Tibial artery (tissue), 4 donors: ENCODE data around the gene MSI1.

Source experiments
- DNase-seq, 2 donors: peaks; one replicate each; pipeline ENCODE4 v3.0.0-alpha.2; 2019
- H3K27ac ChIP-seq, 2 donors: fragments of 200-600 bp; sonication (generic) in 1 of 2; 1 replicate in 1 of 2; 2 replicates in 1 of 2; pipeline ENCODE4 v1.5.1; 2018 to 2019; ENCODE audit warnings: mild to moderate bottlenecking in 1 of 2
- H3K27me3 ChIP-seq, 2 donors: fragments of 200-600 bp; sonication (generic) in 1 of 2; one replicate each; pipeline versions ENCODE4 v1.5.1 to v1.6.0; 2016 to 2019
- H3K36me3 ChIP-seq, 3 donors: fragments of 200-600 bp; sonication (generic) in 2 of 3; one replicate each; pipeline ENCODE4 v1.5.1; 2016 to 2019; ENCODE audit warnings: mild to moderate bottlenecking in 2 of 3
- H3K4me1 ChIP-seq, 4 donors: fragments of 200-600 bp; sonication (generic) in 2 of 4; 1 replicate in 3 of 4; 2 replicates in 1 of 4; pipeline ENCODE4 v1.5.1; 2016 to 2019
- H3K4me3 ChIP-seq, 2 donors: fragments of 200-600 bp; sonication (generic) in 1 of 2; 1 replicate in 1 of 2; 2 replicates in 1 of 2; pipeline ENCODE4 v1.5.1; 2018 to 2019; ENCODE audit warnings: mild to moderate bottlenecking in 2 of 2
- H3K9me3 ChIP-seq, 3 donors: fragments of 200-600 bp; sonication (generic) in 1 of 3; one replicate each; pipeline ENCODE4 v1.5.1; 2016 to 2019
- CTCF ChIP-seq, 2 experiments: fragments of 200-600 bp in 1 of 2; fragments of 450-650 bp in 1 of 2; IDR thresholded peaks; one replicate each; pipeline ENCODE4 v1.5.1; 2017 to 2019; ENCODE audit warnings: antibody characterized with exemption in 2 of 2, mild to moderate bottlenecking in 1 of 2, moderate library complexity in 1 of 2
- intact Hi-C: fragments of 100-400 bp; cut with DNase I; formaldehyde crosslinking; loops from one replicate; pipeline ENCODE4 v1.15.0; 2023; ENCODE audit warnings: low total_unique reads

The MSI1 gene

DNA sequence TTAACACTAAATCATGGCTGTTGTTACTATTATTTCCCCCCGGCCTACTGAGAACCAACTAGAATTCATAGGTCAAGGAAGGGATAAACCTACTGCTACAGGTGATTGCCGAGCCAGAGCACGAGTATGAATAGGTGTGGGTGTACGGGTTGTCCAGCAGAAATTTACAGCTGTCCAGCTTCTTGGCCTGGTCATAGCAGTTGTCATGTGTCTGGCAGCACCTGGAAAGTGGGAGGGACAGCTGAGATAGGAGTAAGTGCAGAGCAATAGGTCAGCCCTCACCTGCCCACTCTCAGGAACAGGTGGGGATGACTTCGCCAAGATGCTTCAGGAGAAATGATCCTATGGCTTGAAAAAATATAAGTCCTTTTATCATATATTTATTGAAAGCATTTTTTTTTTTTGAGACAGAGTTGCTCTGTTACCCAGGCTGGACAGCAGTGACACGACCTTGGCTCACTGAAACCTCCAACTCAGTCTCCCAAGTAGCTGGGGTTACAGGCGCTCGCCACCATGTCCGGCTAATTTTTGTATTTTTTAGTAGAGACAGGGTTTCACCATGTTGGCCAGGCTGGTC is 44.0 kb downstream of the MSI1 start:
- DNase-seq = no peak
- intact Hi-C loops = no loop called here
- TF ChIP-seq CTCF (IDR thresholded peaks at IDR 0.05) = no peak
- Histone ChIP-seq H3K27me3 (peaks cover 0 to under 1% of the 10 kb centered on the region in 2 donors), H3K4me1 (peaks cover 0 to 5% (median 0%) of the 10 kb centered on the region in 4 donors), H3K27ac (no peak overlapping the region), H3K36me3 (no peaks in the 10 kb centered on the region), H3K4me3 (no peak overlapping the region), H3K9me3 (no peaks in the 10 kb centered on the region)

GRCh38 chr12:120323772-120324171 is 45.2 kb downstream of the MSI1 start:
- TF ChIP-seq CTCF (IDR thresholded peaks at IDR 0.05) = no peak
- Histone ChIP-seq H3K27ac (no peak overlapping the region), H3K27me3 (no peaks in the 10 kb centered on the region), H3K36me3 (no peaks in the 10 kb centered on the region), H3K4me1 (peaks cover 0 to 5% (median 0%) of the 10 kb centered on the region in 4 donors), H3K4me3 (no peak overlapping the region), H3K9me3 (no peaks in the 10 kb centered on the region)
- intact Hi-C loops = no loop called here
- no peak for DNase-seq

DNA sequence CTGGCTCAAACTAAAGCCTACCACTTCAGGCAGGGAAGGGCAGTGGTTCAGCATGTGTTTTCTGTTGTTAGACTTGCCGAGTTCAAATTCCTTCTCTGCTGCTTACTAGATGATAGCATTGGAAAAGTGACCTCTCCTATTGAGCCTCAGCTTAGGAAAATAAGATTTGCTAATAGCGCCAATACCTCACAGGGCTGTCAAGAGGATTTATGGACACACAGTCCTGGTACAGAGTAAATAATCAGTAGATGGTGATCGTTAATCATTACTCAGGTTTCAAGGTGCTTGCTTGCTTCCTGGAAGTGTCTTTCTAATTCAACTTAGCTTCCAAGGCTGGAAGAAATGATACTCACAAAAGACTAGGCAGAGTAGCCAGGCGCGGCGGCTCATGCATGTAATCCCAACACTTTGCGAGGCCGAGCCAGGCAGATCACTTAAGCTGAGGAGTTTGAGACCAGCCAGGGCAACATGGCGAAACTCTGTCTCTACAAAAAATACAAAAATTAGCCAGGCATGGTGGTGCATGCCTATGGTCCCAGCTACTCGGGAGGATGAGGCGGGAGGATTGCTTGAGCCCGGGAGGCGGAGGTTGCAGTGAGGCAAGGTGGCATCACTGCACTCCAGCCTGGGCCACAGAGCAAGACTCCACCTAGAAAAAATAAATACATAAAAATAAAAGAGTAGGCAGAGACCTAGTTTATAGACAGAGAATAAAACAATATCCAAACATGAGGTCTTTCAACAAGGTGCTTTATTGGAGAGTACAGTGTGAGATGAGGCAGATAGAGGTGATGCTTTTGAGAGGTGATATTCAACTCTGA is 47.4 kb downstream of the MSI1 start:
- H3K4me1 ChIP-seq = peaks cover 0 to 9% (median 4%) of the 10 kb centered on the region in 4 donors
- no peaks in the 10 kb centered on the region for H3K27me3 ChIP-seq
- DNase-seq = no peak
- TF ChIP-seq CTCF (IDR thresholded peaks at IDR 0.05) = no peak
- intact Hi-C loops = no loop called here
- H3K4me3 ChIP-seq = no peak overlapping the region
- no peaks in the 10 kb centered on the region for H3K9me3 ChIP-seq
- no peak overlapping the region for H3K27ac ChIP-seq
- H3K36me3 ChIP-seq = no peaks in the 10 kb centered on the region

DNA sequence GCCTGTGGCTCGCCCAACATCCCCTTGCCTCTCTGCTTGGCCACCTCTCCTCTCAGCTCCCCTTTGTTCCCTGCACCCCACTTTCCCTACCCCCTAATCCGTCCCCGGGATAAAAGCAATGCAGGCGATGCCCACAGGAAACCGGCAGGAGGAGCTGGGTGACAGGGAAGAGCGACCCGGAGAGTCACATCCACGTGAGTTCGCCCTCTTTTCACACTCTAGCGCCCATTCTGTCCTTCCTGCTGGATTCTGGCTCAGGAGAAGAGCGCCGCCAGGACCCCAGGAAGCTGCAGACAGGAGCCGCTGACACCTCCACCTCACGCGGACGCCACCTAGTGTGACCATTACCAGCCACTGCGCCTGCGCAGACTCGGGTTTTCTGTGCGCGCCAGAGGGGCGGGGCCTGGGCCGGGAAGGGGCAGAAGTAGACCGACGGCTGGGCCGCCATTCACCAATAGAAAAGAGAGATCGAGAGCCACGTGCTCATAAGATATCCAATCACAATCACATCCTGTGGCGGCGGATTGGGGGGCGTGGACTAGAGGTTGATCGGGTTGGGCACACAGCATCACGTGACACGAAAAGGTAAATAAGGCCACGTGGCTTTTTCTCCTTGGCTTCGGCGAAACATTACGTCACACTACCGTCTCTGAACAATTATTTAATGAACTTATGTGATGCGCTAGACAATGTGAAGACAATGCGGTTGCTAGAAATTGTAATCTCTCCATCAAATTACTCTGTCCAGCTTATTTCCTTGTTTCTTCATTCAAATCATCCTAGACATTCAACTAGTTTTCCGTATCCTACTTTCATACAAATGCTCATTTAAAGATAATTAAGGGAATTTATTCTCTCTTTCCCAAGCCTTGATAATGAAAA is 51.5 kb downstream of the MSI1 start:
- Histone ChIP-seq H3K4me1 (peaks cover 0 to 9% (median 6%) of the 10 kb centered on the region in 4 donors), H3K4me3 (peak overlapping the region; percentile 62 to 65), H3K36me3 (no peaks in the 10 kb centered on the region), H3K27me3 (no peaks in the 10 kb centered on the region), H3K27ac (peak overlapping the region; percentile 71 to 80), H3K9me3 (no peaks in the 10 kb centered on the region)
- peak; percentile 99 to 100 for DNase-seq
- peak; percentile 59 to 67 for TF ChIP-seq CTCF (IDR thresholded peaks at IDR 0.05)
- intact Hi-C loops = no loop called here

GRCh38 chr12:120316798-120317223 is 52.2 kb downstream of the MSI1 start:
- DNase-seq = no peak
- Histone ChIP-seq H3K4me1 (peaks cover 0 to 9% (median 6%) of the 10 kb centered on the region in 4 donors), H3K9me3 (no peaks in the 10 kb centered on the region), H3K36me3 (no peaks in the 10 kb centered on the region), H3K27me3 (no peaks in the 10 kb centered on the region), H3K4me3 (peak overlapping the region; percentile 62 to 65), H3K27ac (peak overlapping the region; percentile 71 to 80)
- TF ChIP-seq CTCF (IDR thresholded peaks at IDR 0.05) = no peak
- intact Hi-C loops = no loop called here
